ENCODE data around the gene NRP2. TPM values are rescaled to one million over a fixed set of nuclear protein-coding genes. Genes with fewer than 3 reads are reported as not detected.

Gene NRP2
- total RNA-seq, 1 experiment from 2014 or later, result 1.2 TPM

DNA sequence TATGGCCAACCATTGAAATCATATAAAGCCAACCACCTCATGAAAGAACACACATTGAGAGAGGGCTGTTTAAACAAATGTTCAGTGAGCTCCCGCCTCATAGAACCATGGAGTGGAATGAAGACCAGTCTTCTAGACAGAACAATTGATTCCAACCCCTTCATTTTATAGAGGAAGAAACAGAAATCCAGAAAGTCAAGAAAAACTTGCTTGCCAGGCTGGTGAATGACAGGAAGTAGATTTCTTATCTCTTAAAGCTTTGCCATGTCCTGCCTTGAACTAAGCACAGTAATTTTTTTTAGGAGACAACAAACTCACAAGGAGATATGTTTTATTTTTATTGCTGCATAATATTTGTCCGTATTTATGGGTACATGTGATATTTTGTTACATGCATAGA is 16.5 kb upstream of the NRP2 start:
- BruUV-seq (replicated peaks), result no TSS peak
- intact Hi-C loops (cut with micrococcal nuclease), result no loop called here

GRCh38 chr2:205670292-205670691 is 12.0 kb upstream of the NRP2 start:
- TF ChIP-seq EZH2phosphoT487 (IDR thresholded peaks at IDR 0.05; ENCODE audit: borderline replicate concordance) (no peak), POLR2AphosphoS5 (IDR thresholded peaks at IDR 0.05; ENCODE audit: low read depth, low read length) (no peak), SIN3A (IDR thresholded peaks at IDR 0.05; ENCODE audit: low read depth) (no peak), JUND (IDR thresholded peaks at IDR 0.05) (no peak), YY1 (IDR thresholded peaks at IDR 0.05; ENCODE audit: extremely low read depth, insufficient replicate concordance, low read depth, low read length) (no peak), ATF3 (IDR thresholded peaks at IDR 0.05) (no peak), ZBTB33 (IDR thresholded peaks at IDR 0.05; ENCODE audit: extremely low read depth, insufficient replicate concordance, low read length) (no peak), REST (IDR thresholded peaks at IDR 0.05; ENCODE audit: low read depth) (no peak), SP1 (IDR thresholded peaks at IDR 0.05; ENCODE audit: low read depth) (no peak)
- TF ChIP-seq, protein P1, sequence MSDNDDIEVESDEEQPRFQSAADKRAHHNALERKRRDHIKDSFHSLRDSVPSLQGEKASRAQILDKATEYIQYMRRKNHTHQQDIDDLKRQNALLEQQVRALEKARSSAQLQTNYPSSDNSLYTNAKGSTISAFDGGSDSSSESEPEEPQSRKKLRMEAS (IDR thresholded peaks at IDR 0.05), result no peak
- POLR2A ChIA-PET, result no interaction called here
- CTCF ChIA-PET, result no interaction called here
- H2AFZ ChIP-seq (ENCODE audit: low read depth, low read length, poor library complexity, severe bottlenecking), result no peak overlapping the region
- ATAC-seq (no peak), DNase-seq (ENCODE audit: low read depth, low spot score) (no peak)
- no peaks in the 10 kb centered on the region for H3K27me3 ChIP-seq (ENCODE audit: insufficient read depth, low read length)
- H3K9me3 ChIP-seq (ENCODE audit: control insufficient read depth in 1 of 2, insufficient read depth in 1 of 2, low read depth in 1 of 2, low read length in 2 of 2), result no peaks in the 10 kb centered on the region
- no TSS peak for BruUV-seq (replicated peaks)
- H3K4me2 ChIP-seq (ENCODE audit: low read length), result no peak overlapping the region
- no peak overlapping the region for H3K4me3 ChIP-seq (replicated peaks in 1 of 2; ENCODE audit: low read depth in 1 of 2, low read length in 2 of 2)
- no peaks in the 10 kb centered on the region for H3K4me1 ChIP-seq (ENCODE audit: control insufficient read depth in 1 of 2, insufficient read depth in 2 of 2, low read length in 2 of 2)
- intact Hi-C loops (cut with micrococcal nuclease), result loop anchor here (10.0 kb wide), 3 partner anchors 795 to 1125 kb away; partner anchors contain the start of gene PARD3B
- no peak overlapping the region for H3K27ac ChIP-seq (ENCODE audit: low read depth, low read length)
- H4K20me1 ChIP-seq (ENCODE audit: insufficient read depth), result no peaks in the 10 kb centered on the region
- RAD21 ChIA-PET (ENCODE audit: low non-redundant PET in 1 of 2, low total read pairs in 2 of 2, uncharacterized antibody in 2 of 2, unreplicated experiment in 2 of 2), result no interaction called here
- H3K9ac ChIP-seq (ENCODE audit: low read length), result no peak overlapping the region
- no peaks in the 10 kb centered on the region for H3K9me2 ChIP-seq (ENCODE audit: insufficient read depth)
- H3K36me3 ChIP-seq (ENCODE audit: control insufficient read depth in 1 of 2, insufficient read depth in 2 of 2, low read length in 2 of 2), result no peaks in the 10 kb centered on the region
- H3K79me2 ChIP-seq (ENCODE audit: insufficient read depth, low read length), result no peaks in the 10 kb centered on the region

More for the DNA sequence above, 16.5 kb upstream of the NRP2 start:
- H3K9me2 ChIP-seq (ENCODE audit: insufficient read depth), result no peaks in the 10 kb centered on the region
- TF ChIP-seq POLR2A (IDR thresholded peaks at IDR 0.05; ENCODE audit: borderline replicate concordance, extremely low read depth, insufficient read depth, insufficient read length) (no peak), SP1 (IDR thresholded peaks at IDR 0.05; ENCODE audit: low read depth) (no peak), SRF (IDR thresholded peaks at IDR 0.05; ENCODE audit: low read depth) (no peak), FOSL1 (IDR thresholded peaks at IDR 0.05; ENCODE audit: low read depth) (no peak), TCF7L2 (IDR thresholded peaks at IDR 0.05; ENCODE audit: borderline replicate concordance, extremely low read depth, insufficient read depth, insufficient read length) (no peak), ZNF274 (IDR thresholded peaks at IDR 0.05; ENCODE audit: low read depth, low read length) (no peak)
- H4K20me1 ChIP-seq (ENCODE audit: insufficient read depth), result no peaks in the 10 kb centered on the region
- no peaks in the 10 kb centered on the region for H3K27me3 ChIP-seq (ENCODE audit: insufficient read depth, low read length)
- no peaks in the 10 kb centered on the region for H3K79me2 ChIP-seq (ENCODE audit: insufficient read depth, low read length)
- H3K4me1 ChIP-seq (ENCODE audit: control insufficient read depth in 1 of 2, insufficient read depth in 2 of 2, low read length in 2 of 2), result no peaks in the 10 kb centered on the region
- DNase-seq (ENCODE audit: low read depth, low spot score), result no peak
- H3K4me2 ChIP-seq (ENCODE audit: low read length), result no peak overlapping the region
- ChIA-PET RAD21 (ENCODE audit: low non-redundant PET in 1 of 2, low total read pairs in 2 of 2, uncharacterized antibody in 2 of 2, unreplicated experiment in 2 of 2) (no interaction called here), CTCF (no interaction called here), POLR2A (no interaction called here)
- no peak overlapping the region for H3K4me3 ChIP-seq (replicated peaks in 1 of 2; ENCODE audit: low read depth in 1 of 2, low read length in 2 of 2)
- no peak overlapping the region for H3K27ac ChIP-seq (ENCODE audit: low read depth, low read length)
- no peaks in the 10 kb centered on the region for H3K9me3 ChIP-seq (ENCODE audit: control insufficient read depth in 1 of 2, insufficient read depth in 1 of 2, low read depth in 1 of 2, low read length in 2 of 2)
- no peak overlapping the region for H3K9ac ChIP-seq (ENCODE audit: low read length)
- no peak for ATAC-seq
- no peak overlapping the region for H2AFZ ChIP-seq (ENCODE audit: low read depth, low read length, poor library complexity, severe bottlenecking)
- no peaks in the 10 kb centered on the region for H3K36me3 ChIP-seq (ENCODE audit: control insufficient read depth in 1 of 2, insufficient read depth in 2 of 2, low read length in 2 of 2)

Measured in HCT116 (cell line).